HUES48 (cell line): ENCODE results near the gene HSD3B7.

ENCODE experiments used
- H3K27ac ChIP-seq: one replicate; pipeline ENCODE4 v1.7.0; 2013; ENCODE audit warnings: low read depth, low read length, inconsistent platforms
- H3K27me3 ChIP-seq: 2 replicates; pipeline ENCODE4 v1.6.1; 2013; ENCODE audit warnings: mild to moderate bottlenecking, low read length; ENCODE audit not compliant: control insufficient read depth, insufficient read depth
- H3K36me3 ChIP-seq: 2 replicates; pipeline ENCODE4 v1.6.1; 2013; ENCODE audit warnings: low read length; ENCODE audit not compliant: control insufficient read depth, insufficient read depth
- H3K4me1 ChIP-seq: 2 replicates; pipeline ENCODE4 v1.6.1; 2013; ENCODE audit warnings: mild to moderate bottlenecking, low read length; ENCODE audit not compliant: control insufficient read depth, insufficient read depth
- H3K4me3 ChIP-seq: 2 replicates; pipeline ENCODE4 v1.5.1; 2013; ENCODE audit warnings: mild to moderate bottlenecking, low read depth, low read length
- H3K9ac ChIP-seq: 2 replicates; pipeline ENCODE4 v1.6.1; 2013; ENCODE audit warnings: mild to moderate bottlenecking, low read depth, low read length, moderate library complexity
- H3K9me3 ChIP-seq: 2 replicates; pipeline ENCODE4 v1.6.1; 2013; ENCODE audit warnings: low read length; ENCODE audit not compliant: control insufficient read depth, insufficient read depth

The HSD3B7 gene

DNA sequence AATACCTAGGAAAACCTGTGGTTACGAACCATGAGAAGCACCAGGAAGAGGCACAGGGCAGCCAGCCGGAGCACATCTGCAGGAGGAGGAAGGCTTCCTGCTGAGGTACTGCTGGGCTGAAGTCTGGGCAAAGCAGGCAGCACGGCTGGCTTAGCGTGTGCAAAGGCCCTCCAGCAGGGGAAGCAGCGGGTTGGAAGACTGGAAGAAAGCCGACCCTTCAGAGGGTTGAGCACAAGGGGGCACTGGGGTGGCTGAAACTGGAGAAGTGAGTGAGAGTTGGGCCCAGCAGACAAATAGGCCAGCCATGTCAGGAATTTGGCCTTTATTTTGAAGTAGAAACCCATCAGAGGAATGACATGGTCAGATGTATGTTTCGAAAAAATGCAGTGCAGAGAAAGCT, 12.1 kb upstream of the HSD3B7 start:
- Histone ChIP-seq H3K4me3 (no peak overlapping the region), H3K4me1 (no peaks in the 10 kb centered on the region), H3K9me3 (no peaks in the 10 kb centered on the region), H3K27me3 (no peaks in the 10 kb centered on the region), H3K9ac (no peak overlapping the region), H3K36me3 (peaks cover 82% of the 10 kb centered on the region), H3K27ac (no peak overlapping the region)

- no peaks in the 10 kb centered on the region for H3K27me3 ChIP-seq
- H3K9me3 ChIP-seq: no peaks in the 10 kb centered on the region
- no peaks in the 10 kb centered on the region for H3K4me1 ChIP-seq
- no peak overlapping the region for H3K9ac ChIP-seq
- H3K36me3 ChIP-seq: peaks cover 83% of the 10 kb centered on the region
- H3K27ac ChIP-seq: no peak overlapping the region
- no peak overlapping the region for H3K4me3 ChIP-seq
These were observed 10.7 kb upstream of the HSD3B7 start for GRCh38 chr16:30974348-30974747.

GRCh38 chr16:30976486-30976885, 8.5 kb upstream of the HSD3B7 start:
- H3K36me3 ChIP-seq: peaks cover 83% of the 10 kb centered on the region
- H3K4me3 ChIP-seq: no peak overlapping the region
- H3K27ac ChIP-seq: no peak overlapping the region
- no peaks in the 10 kb centered on the region for H3K9me3 ChIP-seq
- H3K27me3 ChIP-seq: no peaks in the 10 kb centered on the region
- no peaks in the 10 kb centered on the region for H3K4me1 ChIP-seq
- H3K9ac ChIP-seq: no peak overlapping the region

DNA sequence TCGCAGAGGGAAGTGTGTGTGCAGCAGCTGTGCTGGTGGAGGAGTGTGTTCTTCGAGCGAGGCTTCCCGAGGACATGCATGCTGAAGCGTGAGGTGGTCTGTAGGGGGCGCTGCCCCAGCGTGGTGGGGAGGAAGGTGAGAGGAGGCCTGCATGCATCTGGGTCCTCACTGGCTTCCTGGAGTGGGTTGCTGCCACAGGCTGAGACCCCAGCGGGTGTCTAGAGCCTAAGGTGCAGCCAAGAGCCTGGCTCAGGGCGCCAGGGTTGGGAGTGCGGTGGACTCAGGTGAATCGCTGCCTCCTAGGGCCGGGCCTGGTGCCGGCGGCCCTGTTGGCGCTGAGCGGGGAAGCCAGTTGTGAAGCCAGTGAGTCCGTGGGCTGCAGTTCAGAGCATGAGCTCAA, 7.5 kb upstream of the HSD3B7 start:
- no peaks in the 10 kb centered on the region for H3K4me1 ChIP-seq
- H3K27me3 ChIP-seq: no peaks in the 10 kb centered on the region
- no peak overlapping the region for H3K27ac ChIP-seq
- no peak overlapping the region for H3K9ac ChIP-seq
- peaks cover 81% of the 10 kb centered on the region for H3K36me3 ChIP-seq
- H3K9me3 ChIP-seq: no peaks in the 10 kb centered on the region
- H3K4me3 ChIP-seq: no peak overlapping the region

GRCh38 chr16:30979170-30980022, 5.6 kb upstream of the HSD3B7 start:
- Histone ChIP-seq H3K36me3 (peaks cover 77% of the 10 kb centered on the region), H3K4me3 (no peak overlapping the region), H3K27ac (no peak overlapping the region), H3K9me3 (no peaks in the 10 kb centered on the region), H3K4me1 (no peaks in the 10 kb centered on the region), H3K27me3 (no peaks in the 10 kb centered on the region), H3K9ac (no peak overlapping the region)

- Histone ChIP-seq H3K36me3 (peaks cover 76% of the 10 kb centered on the region), H3K4me1 (no peaks in the 10 kb centered on the region), H3K9me3 (no peaks in the 10 kb centered on the region), H3K27ac (no peak overlapping the region), H3K4me3 (no peak overlapping the region), H3K9ac (no peak overlapping the region), H3K27me3 (no peaks in the 10 kb centered on the region)
These were observed 5.0 kb upstream of the HSD3B7 start for GRCh38 chr16:30980023-30980371.

- Histone ChIP-seq H3K36me3 (peaks cover 72% of the 10 kb centered on the region), H3K9me3 (no peaks in the 10 kb centered on the region)
These were observed 4.6 kb upstream of the HSD3B7 start for GRCh38 chr16:30980434-30980833.

GRCh38 chr16:30980959-30981358, 4.0 kb upstream of the HSD3B7 start:
- H3K4me1 ChIP-seq: peaks cover 3% of the 10 kb centered on the region; the same call in 1 of the 2 replicates
- no peak overlapping the region for H3K4me3 ChIP-seq
- no peaks in the 10 kb centered on the region for H3K9me3 ChIP-seq
- H3K9ac ChIP-seq: no peak overlapping the region
- H3K27me3 ChIP-seq: no peaks in the 10 kb centered on the region
- H3K36me3 ChIP-seq: peaks cover 67% of the 10 kb centered on the region
- H3K27ac ChIP-seq: no peak overlapping the region

More at GRCh38 chr16:30980434-30980833, 4.6 kb upstream of the HSD3B7 start:
- peaks cover under 1% of the 10 kb centered on the region; the same call in 1 of the 2 replicates for H3K4me1 ChIP-seq
- H3K27ac ChIP-seq: no peak overlapping the region
- H3K27me3 ChIP-seq: no peaks in the 10 kb centered on the region
- H3K9ac ChIP-seq: no peak overlapping the region
- no peak overlapping the region for H3K4me3 ChIP-seq

DNA sequence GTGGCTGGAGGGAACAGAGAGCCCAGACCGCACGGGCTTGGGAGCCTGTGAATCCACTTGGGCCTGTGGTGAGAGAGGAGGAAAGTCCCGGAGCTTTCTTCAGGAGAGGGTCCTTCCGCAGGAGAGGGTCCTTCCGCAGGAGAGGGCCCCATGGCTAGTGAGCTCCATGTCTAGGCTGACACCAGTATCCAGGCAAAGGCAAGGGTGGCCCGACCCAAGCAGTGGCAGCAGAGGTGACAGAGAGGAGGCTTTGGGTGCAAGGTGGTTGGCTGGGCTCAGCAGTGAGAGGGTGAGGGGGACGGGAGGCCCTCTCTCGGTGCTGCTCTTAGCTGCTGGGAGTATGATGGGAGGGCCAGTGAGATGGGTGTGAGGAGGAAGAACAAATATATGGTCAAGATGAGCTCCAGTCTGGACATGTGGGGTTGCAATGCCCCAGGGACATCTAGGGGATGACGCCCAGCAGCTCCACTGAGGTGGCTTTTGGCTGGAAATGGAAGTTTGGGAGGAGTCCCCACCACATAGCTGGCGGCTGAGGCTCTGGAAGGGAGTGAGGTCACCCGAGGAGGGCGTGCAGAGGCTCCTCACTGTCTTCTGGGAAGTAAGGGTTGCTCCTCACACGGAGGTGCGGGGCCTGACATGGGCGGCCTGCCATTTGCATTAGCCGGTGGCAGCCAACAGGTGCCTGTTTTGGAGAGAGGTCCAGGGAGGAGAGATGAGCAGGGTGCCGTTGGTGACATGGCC, 2.3 kb upstream of the HSD3B7 start:
- H3K9me3 ChIP-seq: no peaks in the 10 kb centered on the region
- H3K4me3 ChIP-seq: no peak overlapping the region
- no peaks in the 10 kb centered on the region for H3K27me3 ChIP-seq
- peaks cover 3% of the 10 kb centered on the region; the same call in 1 of the 2 replicates for H3K4me1 ChIP-seq
- no peak overlapping the region for H3K9ac ChIP-seq
- no peak overlapping the region for H3K27ac ChIP-seq
- H3K36me3 ChIP-seq: peaks cover 51% of the 10 kb centered on the region

DNA sequence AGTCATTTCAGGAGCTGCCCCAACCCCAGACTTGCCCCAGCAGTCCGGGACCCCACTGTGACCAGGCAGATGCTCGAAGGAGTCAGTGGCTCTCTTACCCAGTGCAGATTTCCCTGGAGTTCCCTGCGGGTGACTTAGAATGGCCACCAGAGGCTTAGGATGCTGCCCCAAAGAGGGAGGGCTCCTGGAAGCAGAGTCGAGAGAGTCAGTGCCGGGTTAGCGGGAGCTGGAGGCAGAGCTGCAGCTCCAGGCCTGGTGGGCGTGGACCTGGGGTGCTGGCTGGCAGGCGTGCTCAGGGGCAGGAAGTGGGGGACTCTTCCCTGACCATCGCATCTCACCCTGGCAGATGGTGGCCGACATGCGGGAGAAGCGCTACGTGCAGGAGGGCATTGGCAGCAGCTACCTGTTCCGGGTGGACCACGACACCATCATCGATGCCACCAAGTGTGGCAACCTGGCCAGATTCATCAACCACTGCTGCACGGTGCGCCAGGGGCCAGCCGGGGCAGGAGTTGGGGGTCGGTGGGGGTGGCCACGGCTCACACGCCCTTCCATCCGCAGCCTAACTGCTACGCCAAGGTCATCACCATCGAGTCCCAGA, 1.6 kb upstream of the HSD3B7 start:
- Histone ChIP-seq H3K9ac (no peak overlapping the region), H3K9me3 (no peaks in the 10 kb centered on the region), H3K4me3 (no peak overlapping the region), H3K27me3 (no peaks in the 10 kb centered on the region), H3K27ac (no peak overlapping the region), H3K36me3 (peaks cover 49% of the 10 kb centered on the region), H3K4me1 (peaks cover 3% of the 10 kb centered on the region; the same call in 1 of the 2 replicates)
